Hepatocyte (in vitro differentiated cells): ENCODE results near the gene LASP1. TPM values are rescaled to one million over a fixed set of nuclear protein-coding genes. Genes with fewer than 3 reads are reported as not detected.
"Not testable (repeated sequence)": the region's sequence is repeated elsewhere in the genome, so short reads cannot be mapped to it uniquely, and the experiment has no call there.

Experiments used
- DNase-seq: peaks from one replicate; pipeline ENCODE4 v3.0.0-alpha.2; 2016; ENCODE audit warnings: low spot score
- H2AFZ ChIP-seq: fragments of 200-600 bp; sonication (generic); 2 replicates; pipeline ENCODE4 v1.6.0; 2016; ENCODE audit warnings: antibody characterized with exemption, mild to moderate bottlenecking
- H3K27ac ChIP-seq: fragments of 200-600 bp; sonication (generic); 2 replicates; pipeline ENCODE4 v1.5.1; 2016; ENCODE audit warnings: mild to moderate bottlenecking
- H3K27me3 ChIP-seq: fragments of 200-600 bp; sonication (generic); 2 replicates; pipeline ENCODE4 v1.6.1; 2016
- H3K36me3 ChIP-seq: fragments of 200-600 bp; sonication (generic); replicated peaks from 2 replicates; pipeline ENCODE4 v1.5.1; 2016; ENCODE audit warnings: low read depth; ENCODE audit not compliant: insufficient read depth
- H3K4me1 ChIP-seq: fragments of 200-600 bp; sonication (generic); 2 replicates; pipeline ENCODE4 v1.5.1; 2016; ENCODE audit warnings: mild to moderate bottlenecking, moderate library complexity; ENCODE audit not compliant: insufficient read depth
- H3K4me2 ChIP-seq: fragments of 200-600 bp; sonication (generic); 2 replicates; pipeline ENCODE4 v1.6.0; 2016
- H3K4me3 ChIP-seq: fragments of 200-600 bp; sonication (generic); 2 replicates; pipeline ENCODE4 v1.5.1; 2016; ENCODE audit warnings: mild to moderate bottlenecking
- H3K79me2 ChIP-seq: fragments of 200-600 bp; sonication (generic); 2 replicates; pipeline ENCODE4 v1.6.0; 2017; ENCODE audit warnings: mild to moderate bottlenecking
- H3K9me2 ChIP-seq: fragments of 200-600 bp; sonication (generic); replicated peaks from 2 replicates; pipeline ENCODE4 v1.6.0; 2017; ENCODE audit warnings: mild to moderate bottlenecking; ENCODE audit not compliant: insufficient read depth
- H3K9me3 ChIP-seq: fragments of 200-600 bp; sonication (generic); 2 replicates; pipeline ENCODE4 v1.5.1; 2016; ENCODE audit warnings: low read depth, mild to moderate bottlenecking
- H4K20me1 ChIP-seq: fragments of 200-600 bp; sonication (generic); 2 replicates; pipeline ENCODE4 v1.6.0; 2016; ENCODE audit warnings: mild to moderate bottlenecking; ENCODE audit not compliant: insufficient read depth, poor library complexity, severe bottlenecking
- EZH2 ChIP-seq: fragments of 200-600 bp; sonication (generic); IDR thresholded peaks from 2 replicates; pipeline ENCODE4 v1.6.1; 2016; ENCODE audit warnings: antibody characterized with exemption, mild to moderate bottlenecking, borderline replicate concordance
- EZH2phosphoT487 ChIP-seq: fragments of 200-600 bp; sonication (generic); IDR thresholded peaks from one replicate; pipeline ENCODE4 v1.6.1; 2018; ENCODE audit warnings: antibody characterized with exemption, mild to moderate bottlenecking, low read depth, moderate library complexity; ENCODE audit not compliant: unreplicated experiment, severe bottlenecking
- WGBS: methylation state at CpG from one replicate; pipeline ENCODE4 v1.1.6; 2016; ENCODE audit warnings: low lambda C conversion rate; ENCODE audit errors: missing lambda C conversion rate; 5-methylcytosine and 5-hydroxymethylcytosine counted together
- polyA plus RNA-seq: library from polyadenylated mRNA; unstranded; fragments of >200 nt; fragmentation: Nextera tagmentation; extraction: Ambion mirVana; gene quantifications from 2 replicates; pipeline ENCODE4 v1.2.1, GENCODE V29; 2016
- total RNA-seq: library from RNA; depleted of rRNA; stranded (reverse); fragments of >200 nt; gene quantifications from 2 replicates; pipeline ENCODE4 v1.2.3, GENCODE V29; 2014
- TF ChIP-seq, protein P1 (sequence below): fragments of 200-600 bp; sonication (generic); IDR thresholded peaks from 2 replicates; pipeline ENCODE4 v1.5.1; 2016; ENCODE audit warnings: antibody characterized with exemption, mild to moderate bottlenecking; ENCODE audit not compliant: poor library complexity

LASP1 gene
- total and polyA plus RNA-seq, 2 experiments from 2014 or later, result 141 to 238 TPM

DNA sequence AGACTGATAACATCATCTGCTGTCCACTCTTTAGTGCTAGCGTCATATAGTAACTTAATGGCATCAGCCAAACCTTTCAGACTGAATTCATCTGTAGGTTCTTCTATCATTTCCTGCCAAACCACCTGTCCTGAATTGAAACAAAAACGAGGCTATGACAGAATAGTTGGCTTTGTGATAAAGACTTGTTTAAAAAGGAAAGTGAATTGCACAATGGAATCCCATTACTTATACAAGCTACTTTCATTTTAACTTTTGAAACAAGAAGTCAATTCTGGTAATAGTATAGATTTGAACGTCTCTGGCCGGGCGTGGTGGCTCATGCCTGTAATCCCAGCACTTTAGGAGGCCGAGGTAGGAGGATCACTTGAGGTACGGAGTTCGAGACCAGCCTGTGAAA, 73.7 kb downstream of the LASP1 start:
- H3K79me2 ChIP-seq, result no peaks in the 10 kb centered on the region
- no peaks in the 10 kb centered on the region for H3K4me1 ChIP-seq
- WGBS, result 76% methylated on average over 8 of the region's 8 CpGs
- no peaks in the 10 kb centered on the region for H3K9me3 ChIP-seq
- H3K4me3 ChIP-seq, result no peak overlapping the region
- no peak overlapping the region for H3K4me2 ChIP-seq
- DNase-seq, result no peak
- no peaks in the 10 kb centered on the region for H3K27me3 ChIP-seq
- H4K20me1 ChIP-seq, result no peaks in the 10 kb centered on the region
- H3K36me3 ChIP-seq, result no peaks in the 10 kb centered on the region
- no peak overlapping the region for H2AFZ ChIP-seq
- TF ChIP-seq, protein P1, sequence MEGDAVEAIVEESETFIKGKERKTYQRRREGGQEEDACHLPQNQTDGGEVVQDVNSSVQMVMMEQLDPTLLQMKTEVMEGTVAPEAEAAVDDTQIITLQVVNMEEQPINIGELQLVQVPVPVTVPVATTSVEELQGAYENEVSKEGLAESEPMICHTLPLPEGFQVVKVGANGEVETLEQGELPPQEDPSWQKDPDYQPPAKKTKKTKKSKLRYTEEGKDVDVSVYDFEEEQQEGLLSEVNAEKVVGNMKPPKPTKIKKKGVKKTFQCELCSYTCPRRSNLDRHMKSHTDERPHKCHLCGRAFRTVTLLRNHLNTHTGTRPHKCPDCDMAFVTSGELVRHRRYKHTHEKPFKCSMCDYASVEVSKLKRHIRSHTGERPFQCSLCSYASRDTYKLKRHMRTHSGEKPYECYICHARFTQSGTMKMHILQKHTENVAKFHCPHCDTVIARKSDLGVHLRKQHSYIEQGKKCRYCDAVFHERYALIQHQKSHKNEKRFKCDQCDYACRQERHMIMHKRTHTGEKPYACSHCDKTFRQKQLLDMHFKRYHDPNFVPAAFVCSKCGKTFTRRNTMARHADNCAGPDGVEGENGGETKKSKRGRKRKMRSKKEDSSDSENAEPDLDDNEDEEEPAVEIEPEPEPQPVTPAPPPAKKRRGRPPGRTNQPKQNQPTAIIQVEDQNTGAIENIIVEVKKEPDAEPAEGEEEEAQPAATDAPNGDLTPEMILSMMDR, result no peak
- no peak for TF ChIP-seq EZH2
- no peak for TF ChIP-seq EZH2phosphoT487
- no peak overlapping the region for H3K27ac ChIP-seq
- no peaks in the 10 kb centered on the region for H3K9me2 ChIP-seq

DNA sequence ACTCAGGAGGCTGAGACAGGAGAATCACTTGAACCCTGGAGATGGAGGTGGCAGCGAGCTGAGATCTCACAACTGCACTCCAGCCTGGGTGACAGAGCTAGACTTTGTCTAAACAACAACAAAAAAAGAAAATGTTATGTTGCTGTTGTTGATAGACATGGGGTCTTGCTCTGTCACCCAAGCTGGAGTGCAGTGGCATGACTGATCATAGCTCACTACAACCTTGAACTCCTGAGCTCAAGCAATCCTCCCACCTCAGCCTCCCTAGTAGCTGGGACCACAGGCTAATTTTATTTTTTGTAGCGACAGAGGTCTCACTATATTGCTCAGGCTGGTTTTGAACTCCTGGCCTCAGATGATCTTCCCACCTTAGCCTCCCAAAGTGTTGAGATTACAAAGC, 77.3 kb downstream of the LASP1 start:
- no peaks in the 10 kb centered on the region for H4K20me1 ChIP-seq
- no peaks in the 10 kb centered on the region for H3K9me3 ChIP-seq
- no peak overlapping the region for H3K27ac ChIP-seq
- no peak overlapping the region for H2AFZ ChIP-seq
- H3K36me3 ChIP-seq, result no peaks in the 10 kb centered on the region
- no peak overlapping the region for H3K4me3 ChIP-seq
- H3K9me2 ChIP-seq, result no peaks in the 10 kb centered on the region
- no peaks in the 10 kb centered on the region for H3K79me2 ChIP-seq
- no peaks in the 10 kb centered on the region for H3K4me1 ChIP-seq
- H3K27me3 ChIP-seq, result no peaks in the 10 kb centered on the region
- WGBS, result 91% methylated on average over 2 of the region's 2 CpGs
- TF ChIP-seq EZH2phosphoT487 (no peak), EZH2 (no peak)
- TF ChIP-seq, protein P1, result no peak
- no peak for DNase-seq
- H3K4me2 ChIP-seq, result no peak overlapping the region

DNA sequence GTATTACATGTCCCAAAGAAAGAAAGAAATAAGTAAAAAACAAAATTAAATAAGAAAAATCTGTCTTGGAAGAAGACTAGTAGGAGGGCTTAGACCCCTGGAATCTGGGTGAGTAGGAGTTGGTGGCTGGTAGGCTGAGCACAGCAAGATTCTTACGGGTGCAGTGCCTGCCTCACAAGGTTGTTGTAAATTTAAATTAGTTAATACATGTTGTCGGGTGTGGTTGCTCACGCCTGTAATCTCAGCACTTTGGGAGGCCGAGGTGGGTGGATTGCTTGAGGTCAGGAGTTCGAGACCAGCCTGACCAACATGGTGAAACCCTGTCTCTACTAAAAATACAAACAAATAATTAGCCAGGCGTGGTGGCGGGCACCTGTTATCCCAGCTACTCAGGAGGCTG, 83.9 kb downstream of the LASP1 start:
- H3K36me3 ChIP-seq, H3K4me2 ChIP-seq, DNase-seq, H3K79me2 ChIP-seq, H3K27ac ChIP-seq, H3K9me3 ChIP-seq, H3K4me1 ChIP-seq, H2AFZ ChIP-seq, H3K9me2 ChIP-seq, H3K4me3 ChIP-seq, H4K20me1 ChIP-seq, H3K27me3 ChIP-seq: not testable (repeated sequence)
- 92% methylated on average over 7 of the region's 7 CpGs for WGBS

DNA sequence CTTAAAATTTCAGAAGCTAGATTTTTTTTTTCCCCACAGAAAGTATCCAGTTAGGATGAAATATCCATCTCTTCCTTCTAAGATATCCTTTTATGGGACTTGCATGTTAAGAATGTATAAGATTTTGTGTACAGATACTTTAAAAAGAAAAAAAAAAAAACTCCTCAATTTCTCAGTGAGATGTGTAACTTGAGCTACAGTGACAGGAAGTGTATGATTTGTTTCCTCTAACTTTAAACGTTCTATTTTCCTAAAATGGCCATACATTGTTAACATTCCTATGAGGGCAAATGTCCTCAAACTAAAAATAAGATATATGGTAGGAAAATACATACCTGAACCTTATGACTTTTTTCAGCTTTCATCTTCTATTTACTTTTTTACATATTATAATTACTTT, 88.5 kb downstream of the LASP1 start:
- Histone ChIP-seq H3K9me2 (no peaks in the 10 kb centered on the region), H3K79me2 (no peaks in the 10 kb centered on the region), H3K36me3 (no peaks in the 10 kb centered on the region), H3K4me1 (no peaks in the 10 kb centered on the region), H4K20me1 (no peaks in the 10 kb centered on the region), H3K9me3 (no peaks in the 10 kb centered on the region), H3K27ac (peak overlapping the region; percentile 22), H3K4me3 (no peak overlapping the region), H3K4me2 (no peak overlapping the region), H3K27me3 (no peaks in the 10 kb centered on the region), H2AFZ (no peak overlapping the region)
- TF ChIP-seq, protein P1, result no peak
- TF ChIP-seq EZH2 (no peak), EZH2phosphoT487 (no peak)
- 13% methylated on average over 1 of the region's 1 CpG for WGBS
- no peak for DNase-seq
